ENCODE data around the gene SOCS2.

Gene SOCS2

GRCh38 chr12:93591137-93591868 lies 18.8 kb downstream of the SOCS2 start:
- POLR2A ChIA-PET = interaction anchor here (0.6 to 1.7 kb wide), 7 partner anchors 10 to 509 kb away, joined by 3 to 8 read pairs (median 4); partner anchors contain the start of gene SOCS2
- WGBS (ENCODE audit: insufficient coverage) = 0% methylated on average over 27 of the region's 37 CpGs
- H3K4me1 ChIP-seq (ENCODE audit: control extremely low read depth in 1 of 4, control insufficient read depth in 4 of 4, insufficient read depth in 4 of 4, low read length in 3 of 4) = peaks cover 27 to 72% (median 47%) of the 10 kb centered on the region in 4 experiments
- peak; percentile 79 to 91 (median 86) for DNase-seq
- H3K4me3 ChIP-seq (ENCODE audit: control insufficient read depth in 1 of 7, extremely low read depth in 1 of 7, insufficient read depth in 4 of 7, low read depth in 2 of 7, low read length in 6 of 7) = peak overlapping the region; percentile 29 to 92 (median 84)
- CTCF ChIA-PET = interaction anchor here (0.7 to 11.6 kb wide), 6 partner anchors 10 to 835 kb away, joined by 3 to 114 read pairs (median 4); partner anchors contain the start of gene SOCS2
- no peaks in the 10 kb centered on the region for H3K36me3 ChIP-seq (ENCODE audit: control insufficient read depth in 4 of 4, insufficient read depth in 4 of 4, low read length in 3 of 4)
- H3K27ac ChIP-seq (ENCODE audit: insufficient read depth in 1 of 2, low read depth in 1 of 2, low read length in 2 of 2, poor library complexity in 1 of 2, severe bottlenecking in 2 of 2) = peak overlapping the region; percentile 71 to 90
- H3K9me3 ChIP-seq (ENCODE audit: control extremely low read depth in 1 of 5, control insufficient read depth in 4 of 5, insufficient read depth in 2 of 5, low read depth in 1 of 5, low read length in 4 of 5) = no peaks in the 10 kb centered on the region
- no peaks in the 10 kb centered on the region for H3K27me3 ChIP-seq (replicated peaks in 2 of 5; ENCODE audit: control insufficient read depth in 4 of 5, insufficient read depth in 5 of 5, low read length in 4 of 5)

- WGBS (ENCODE audit: insufficient coverage) = 70% methylated on average over 2 of the region's 6 CpGs
- Histone ChIP-seq H3K36me3 (ENCODE audit: control insufficient read depth in 4 of 4, insufficient read depth in 4 of 4, low read length in 3 of 4) (no peaks in the 10 kb centered on the region), H3K9me3 (ENCODE audit: control extremely low read depth in 1 of 5, control insufficient read depth in 4 of 5, insufficient read depth in 2 of 5, low read depth in 1 of 5, low read length in 4 of 5) (no peaks in the 10 kb centered on the region), H3K27ac (ENCODE audit: insufficient read depth in 1 of 2, low read depth in 1 of 2, low read length in 2 of 2, poor library complexity in 1 of 2, severe bottlenecking in 2 of 2) (no peak overlapping the region), H3K27me3 (replicated peaks in 2 of 5; ENCODE audit: control insufficient read depth in 4 of 5, insufficient read depth in 5 of 5, low read length in 4 of 5) (no peaks in the 10 kb centered on the region), H3K4me3 (ENCODE audit: control insufficient read depth in 1 of 7, extremely low read depth in 1 of 7, insufficient read depth in 4 of 7, low read depth in 2 of 7, low read length in 6 of 7) (peak overlapping the region in 1 of 7 experiments; percentile 84), H3K4me1 (ENCODE audit: control extremely low read depth in 1 of 4, control insufficient read depth in 4 of 4, insufficient read depth in 4 of 4, low read length in 3 of 4) (peaks cover 27 to 74% (median 53%) of the 10 kb centered on the region in 4 experiments)
- no peak for DNase-seq
- ChIA-PET CTCF (interaction anchor here (1.0 to 11.6 kb wide), 6 partner anchors 10 to 833 kb away, joined by 3 to 114 read pairs (median 5); partner anchors contain the start of gene SOCS2), POLR2A (interaction anchor here (1.3 to 1.7 kb wide), 2 partner anchors 18 to 22 kb away, joined by 4 to 8 read pairs; no protein-coding TSS in a partner anchor)
Observed at GRCh38 chr12:93592641-93593406, 20.3 kb downstream of the SOCS2 start.

GRCh38 chr12:93593843-93594242 lies 21.4 kb downstream of the SOCS2 start:
- Histone ChIP-seq H3K4me1 (ENCODE audit: control extremely low read depth in 1 of 4, control insufficient read depth in 4 of 4, insufficient read depth in 4 of 4, low read length in 3 of 4) (peaks cover 27 to 74% (median 50%) of the 10 kb centered on the region in 4 experiments), H3K27me3 (replicated peaks in 2 of 5; ENCODE audit: control insufficient read depth in 4 of 5, insufficient read depth in 5 of 5, low read length in 4 of 5) (no peaks in the 10 kb centered on the region), H3K9me3 (ENCODE audit: control extremely low read depth in 1 of 5, control insufficient read depth in 4 of 5, insufficient read depth in 2 of 5, low read depth in 1 of 5, low read length in 4 of 5) (no peaks in the 10 kb centered on the region), H3K4me3 (ENCODE audit: control insufficient read depth in 1 of 7, extremely low read depth in 1 of 7, insufficient read depth in 4 of 7, low read depth in 2 of 7, low read length in 6 of 7) (peak overlapping the region in 5 of 7 experiments; percentile 39 to 81 (median 67)), H3K27ac (ENCODE audit: insufficient read depth in 1 of 2, low read depth in 1 of 2, low read length in 2 of 2, poor library complexity in 1 of 2, severe bottlenecking in 2 of 2) (peak overlapping the region; percentile 74 to 87), H3K36me3 (ENCODE audit: control insufficient read depth in 4 of 4, insufficient read depth in 4 of 4, low read length in 3 of 4) (no peaks in the 10 kb centered on the region)
- no CpG with 5 or more reads among the region's 2 CpGs for WGBS (ENCODE audit: insufficient coverage)
- ChIA-PET POLR2A (no interaction called here), CTCF (interaction anchor here (1.0 to 11.6 kb wide), 6 partner anchors 10 to 508 kb away, joined by 3 to 114 read pairs (median 6); partner anchors contain the start of gene SOCS2)
- DNase-seq = peak; percentile 67 to 96 (median 93)

GRCh38 chr12:93594766-93595311 lies 22.4 kb downstream of the SOCS2 start:
- Histone ChIP-seq H3K4me1 (ENCODE audit: control extremely low read depth in 1 of 4, control insufficient read depth in 4 of 4, insufficient read depth in 4 of 4, low read length in 3 of 4) (peaks cover 27 to 64% (median 43%) of the 10 kb centered on the region in 4 experiments), H3K27ac (ENCODE audit: insufficient read depth in 1 of 2, low read depth in 1 of 2, low read length in 2 of 2, poor library complexity in 1 of 2, severe bottlenecking in 2 of 2) (peak overlapping the region; percentile 74 to 87), H3K4me3 (ENCODE audit: control insufficient read depth in 1 of 7, extremely low read depth in 1 of 7, insufficient read depth in 4 of 7, low read depth in 2 of 7, low read length in 6 of 7) (peak overlapping the region in 6 of 7 experiments; percentile 39 to 81 (median 60)), H3K36me3 (ENCODE audit: control insufficient read depth in 4 of 4, insufficient read depth in 4 of 4, low read length in 3 of 4) (no peaks in the 10 kb centered on the region), H3K9me3 (ENCODE audit: control extremely low read depth in 1 of 5, control insufficient read depth in 4 of 5, insufficient read depth in 2 of 5, low read depth in 1 of 5, low read length in 4 of 5) (no peaks in the 10 kb centered on the region), H3K27me3 (replicated peaks in 2 of 5; ENCODE audit: control insufficient read depth in 4 of 5, insufficient read depth in 5 of 5, low read length in 4 of 5) (no peaks in the 10 kb centered on the region)
- ChIA-PET POLR2A (no interaction called here), CTCF (interaction anchor here (0.8 to 11.6 kb wide), 9 partner anchors 9 to 507 kb away, joined by 3 to 114 read pairs (median 3); partner anchors contain the start of gene SOCS2)
- WGBS (ENCODE audit: insufficient coverage) = no CpG with 5 or more reads among the region's 6 CpGs
- peak in 2 of 3 donors; percentile 35 to 50 for DNase-seq

- POLR2A ChIA-PET = interaction anchor here (0.9 kb wide), 1 partner anchor 23 kb away, joined by 3 read pairs; the partner anchor contains the start of gene SOCS2
Observed at GRCh38 chr12:93595351-93595750, 22.9 kb downstream of the SOCS2 start.

GRCh38 chr12:93597608-93598007 lies 25.1 kb downstream of the SOCS2 start:
- no peak for DNase-seq
- Histone ChIP-seq H3K36me3 (ENCODE audit: control insufficient read depth in 4 of 4, insufficient read depth in 4 of 4, low read length in 3 of 4) (no peaks in the 10 kb centered on the region), H3K27ac (ENCODE audit: insufficient read depth in 1 of 2, low read depth in 1 of 2, low read length in 2 of 2, poor library complexity in 1 of 2, severe bottlenecking in 2 of 2) (no peak overlapping the region), H3K4me3 (ENCODE audit: control insufficient read depth in 1 of 7, extremely low read depth in 1 of 7, insufficient read depth in 4 of 7, low read depth in 2 of 7, low read length in 6 of 7) (no peak overlapping the region), H3K9me3 (ENCODE audit: control extremely low read depth in 1 of 5, control insufficient read depth in 4 of 5, insufficient read depth in 2 of 5, low read depth in 1 of 5, low read length in 4 of 5) (no peaks in the 10 kb centered on the region), H3K27me3 (replicated peaks in 2 of 5; ENCODE audit: control insufficient read depth in 4 of 5, insufficient read depth in 5 of 5, low read length in 4 of 5) (no peaks in the 10 kb centered on the region), H3K4me1 (ENCODE audit: control extremely low read depth in 1 of 4, control insufficient read depth in 4 of 4, insufficient read depth in 4 of 4, low read length in 3 of 4) (peaks cover 25 to 55% (median 32%) of the 10 kb centered on the region in 4 experiments)
- POLR2A ChIA-PET = no interaction called here
- CTCF ChIA-PET = interaction anchor here (1.5 to 11.6 kb wide), 3 partner anchors 25 to 145 kb away, joined by 4 to 114 read pairs (median 4); partner anchors contain the start of gene SOCS2
- no CpG with 5 or more reads among the region's 2 CpGs for WGBS (ENCODE audit: insufficient coverage)

More at GRCh38 chr12:93595351-93595750, 22.9 kb downstream of the SOCS2 start:
- no peaks in the 10 kb centered on the region for H3K9me3 ChIP-seq (ENCODE audit: control extremely low read depth in 1 of 5, control insufficient read depth in 4 of 5, insufficient read depth in 2 of 5, low read depth in 1 of 5, low read length in 4 of 5)
- no peaks in the 10 kb centered on the region for H3K27me3 ChIP-seq (replicated peaks in 2 of 5; ENCODE audit: control insufficient read depth in 4 of 5, insufficient read depth in 5 of 5, low read length in 4 of 5)
- peak in 2 of 3 donors; percentile 32 to 47 for DNase-seq
- CTCF ChIA-PET = interaction anchor here (0.8 to 11.6 kb wide), 11 partner anchors 8 to 506 kb away, joined by 3 to 114 read pairs (median 4); partner anchors contain the start of gene SOCS2
- H3K4me3 ChIP-seq (ENCODE audit: control insufficient read depth in 1 of 7, extremely low read depth in 1 of 7, insufficient read depth in 4 of 7, low read depth in 2 of 7, low read length in 6 of 7) = peak overlapping the region in 6 of 7 experiments; percentile 39 to 81 (median 60)
- H3K27ac ChIP-seq (ENCODE audit: insufficient read depth in 1 of 2, low read depth in 1 of 2, low read length in 2 of 2, poor library complexity in 1 of 2, severe bottlenecking in 2 of 2) = peak overlapping the region; percentile 74 to 87
- 0% methylated on average over 2 of the region's 3 CpGs for WGBS (ENCODE audit: insufficient coverage)
- peaks cover 27 to 60% (median 41%) of the 10 kb centered on the region in 4 experiments for H3K4me1 ChIP-seq (ENCODE audit: control extremely low read depth in 1 of 4, control insufficient read depth in 4 of 4, insufficient read depth in 4 of 4, low read length in 3 of 4)
- no peaks in the 10 kb centered on the region for H3K36me3 ChIP-seq (ENCODE audit: control insufficient read depth in 4 of 4, insufficient read depth in 4 of 4, low read length in 3 of 4)

Measured in common myeloid progenitor, CD34-positive (primary cell).